HG02642 (cell line): ENCODE measurements around the gene VENTX.
"Not testable (repeated sequence)": the region's sequence is repeated elsewhere in the genome, so short reads cannot be mapped to it uniquely, and the experiment has no call there.

ENCODE experiments used
- ATAC-seq: cut with Tn5 transposase; IDR thresholded peaks from one replicate; pipeline ENCODE4 v1.9.1; 2021; ENCODE audit warnings: mild to moderate bottlenecking; ENCODE audit not compliant: unreplicated experiment, poor library complexity

The VENTX gene

DNA sequence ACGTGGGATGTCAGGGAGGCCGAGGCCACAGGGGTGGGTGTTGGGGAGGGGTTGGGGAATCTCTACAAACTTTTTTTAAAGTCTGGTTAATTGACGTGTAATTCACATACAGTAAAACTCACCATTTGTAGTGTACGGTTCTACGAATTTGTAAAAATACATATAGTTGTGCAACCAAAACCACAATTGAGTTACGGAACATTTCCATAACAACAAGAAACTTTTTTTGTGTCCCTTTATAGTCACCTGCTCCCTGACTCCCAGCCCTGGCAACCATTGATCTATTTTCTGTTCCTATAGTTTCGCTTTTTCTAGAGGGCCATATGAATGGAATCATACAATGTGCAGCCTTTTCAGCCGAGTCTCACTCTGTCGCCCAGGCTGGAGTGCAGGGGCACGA, 2.9 kb upstream of the VENTX start:
- ATAC-seq: not testable (repeated sequence)

- no peak for ATAC-seq
Measured at GRCh38 chr10:133235265-133235855, 2.3 kb upstream of the VENTX start.

GRCh38 chr10:133235932-133236331, 1.7 kb upstream of the VENTX start:
- ATAC-seq: no peak

DNA sequence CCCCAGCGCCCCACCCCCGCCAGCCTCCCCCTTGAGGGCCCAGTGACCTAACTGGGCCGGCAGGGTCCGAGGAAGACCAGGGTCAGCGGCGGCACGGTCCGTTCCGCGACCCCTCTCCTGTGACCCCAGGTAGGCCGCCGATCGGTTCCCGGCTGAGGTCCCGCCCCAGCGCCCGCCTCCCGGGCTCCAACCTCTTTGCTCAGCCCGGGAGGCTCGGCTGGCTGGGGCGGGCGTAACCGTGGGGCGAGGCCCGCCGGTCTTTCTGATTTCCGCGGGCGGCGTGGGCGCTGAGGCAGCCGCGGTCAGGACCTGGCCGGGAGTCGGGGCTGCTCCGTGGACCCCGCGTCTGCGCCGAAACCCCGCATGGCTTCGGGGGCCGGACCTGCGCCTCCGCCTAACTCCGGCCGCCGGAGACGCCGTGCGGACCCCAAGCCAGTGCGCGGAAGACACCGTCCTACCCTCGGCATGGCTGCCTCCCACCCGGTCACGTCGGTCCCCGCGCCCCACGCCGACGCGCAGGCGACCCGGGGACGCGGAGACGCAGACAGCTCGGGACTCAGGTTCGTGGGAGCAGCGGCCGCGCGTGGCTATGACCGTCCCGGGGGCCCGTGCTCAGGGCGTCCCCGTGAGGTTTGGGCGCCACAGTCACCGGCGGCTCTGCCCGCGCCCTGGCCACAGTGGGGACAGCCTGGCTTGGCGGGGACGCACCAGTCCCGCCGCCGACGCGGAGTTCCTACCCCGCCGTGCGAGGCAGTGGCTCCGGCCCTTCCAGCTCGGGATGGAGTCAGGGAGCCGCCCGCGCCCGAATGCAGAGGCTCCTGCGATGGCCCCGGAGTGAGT, 1.0 kb upstream of the VENTX start:
- no peak for ATAC-seq

DNA sequence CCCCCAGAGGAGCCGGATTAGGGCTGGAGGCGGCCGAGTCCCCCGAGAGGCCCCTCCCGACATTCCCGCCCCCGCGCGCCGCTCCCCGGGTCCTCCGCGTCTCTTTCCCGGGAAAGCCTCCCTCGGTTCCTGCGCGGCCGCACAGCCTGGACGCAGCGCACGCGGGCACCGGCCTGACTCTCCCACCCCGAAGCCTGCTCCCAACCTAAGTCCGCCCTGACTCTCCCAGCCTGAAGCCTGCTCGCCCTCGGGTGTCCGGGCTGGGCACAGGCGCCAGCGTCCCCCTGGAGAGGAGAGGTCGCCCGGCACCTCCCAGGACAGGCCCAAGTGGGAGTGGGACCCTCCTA, 441 bp upstream of the VENTX start:
- no peak for ATAC-seq

- ATAC-seq: no peak
Measured at GRCh38 chr10:133238466-133238804, 780 bp downstream of the VENTX start.

- ATAC-seq: no peak
Measured at GRCh38 chr10:133239990-133240389, 2.3 kb downstream of the VENTX start.

GRCh38 chr10:133241501-133242205, 4.0 kb downstream of the VENTX start:
- ATAC-seq: no peak

DNA sequence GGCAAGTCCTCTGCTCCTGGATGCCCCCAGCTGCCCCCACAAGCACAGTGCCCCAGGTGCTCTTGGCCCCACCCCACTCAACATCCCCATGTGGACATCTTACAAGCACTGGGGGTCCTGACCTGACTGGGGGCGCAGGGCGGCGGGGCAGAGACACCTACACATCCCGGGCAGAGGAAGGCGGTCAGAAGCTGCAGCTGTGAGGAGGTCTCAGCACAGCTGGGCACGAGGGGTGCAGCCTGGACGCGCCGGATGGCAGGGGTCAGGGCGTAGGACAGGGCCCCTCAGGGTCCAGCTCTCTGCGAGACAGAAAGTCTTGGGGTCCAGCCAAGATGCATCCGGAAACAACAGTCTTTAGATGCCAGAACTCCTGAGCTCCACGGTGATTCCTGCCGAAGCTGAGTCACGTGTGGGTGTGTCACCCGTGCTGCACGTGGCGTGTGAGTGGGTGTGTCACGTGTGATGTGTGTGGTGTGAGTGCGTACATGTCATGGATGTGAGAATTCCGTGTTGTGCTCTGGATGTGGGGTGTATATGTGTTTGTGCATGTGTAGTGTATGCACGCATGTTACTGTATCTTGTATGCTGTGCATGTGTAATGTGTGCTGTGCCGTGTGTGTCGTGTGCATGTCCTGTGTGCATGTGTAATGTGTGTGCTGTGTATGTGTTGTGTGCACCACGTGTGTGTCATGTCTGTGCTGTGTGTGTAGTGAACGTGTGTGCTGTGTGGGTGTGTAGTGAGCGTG, 5.1 kb downstream of the VENTX start:
- no peak for ATAC-seq

DNA sequence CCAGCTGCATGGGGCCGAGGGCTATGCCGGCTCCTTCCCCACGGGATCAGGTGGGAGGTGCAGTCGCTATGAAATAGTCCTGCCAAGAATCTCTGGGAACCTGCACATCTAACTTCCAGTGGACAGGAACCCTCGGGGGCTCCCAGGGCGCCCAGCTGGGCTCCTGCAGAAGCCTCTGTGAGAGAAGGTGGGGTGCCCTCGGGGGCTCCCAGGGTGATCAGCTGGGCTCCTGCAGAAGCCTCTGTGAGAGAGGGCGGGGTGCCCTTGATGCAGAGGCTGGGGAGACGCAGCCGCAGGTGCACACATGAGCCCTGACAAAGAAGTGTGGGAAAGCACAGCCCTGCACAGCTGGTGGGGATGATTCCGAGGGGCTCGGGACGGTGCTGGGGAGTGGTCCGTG, 5.9 kb downstream of the VENTX start:
- no peak for ATAC-seq

- no peak for ATAC-seq
Measured at GRCh38 chr10:133245439-133246235, 8.0 kb downstream of the VENTX start.

DNA sequence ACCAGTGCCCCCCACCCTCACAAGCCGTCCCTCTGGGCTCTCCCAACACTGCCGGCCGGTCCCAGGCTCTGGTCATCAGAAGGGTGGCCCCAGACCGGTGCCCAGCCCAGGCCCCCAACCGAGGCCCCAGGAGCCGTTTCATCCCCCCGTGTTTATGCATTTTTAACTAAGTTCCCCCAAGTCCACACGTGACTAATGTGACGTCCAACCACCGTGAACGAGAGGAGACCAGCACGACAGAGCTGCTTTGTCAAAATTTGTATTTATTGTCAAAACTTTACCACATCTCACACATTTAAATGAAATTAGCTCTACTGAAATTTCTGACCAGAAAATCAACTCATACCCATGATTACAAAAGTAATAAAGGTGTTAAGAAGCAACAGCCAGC, 8.6 kb downstream of the VENTX start:
- ATAC-seq: no peak

DNA sequence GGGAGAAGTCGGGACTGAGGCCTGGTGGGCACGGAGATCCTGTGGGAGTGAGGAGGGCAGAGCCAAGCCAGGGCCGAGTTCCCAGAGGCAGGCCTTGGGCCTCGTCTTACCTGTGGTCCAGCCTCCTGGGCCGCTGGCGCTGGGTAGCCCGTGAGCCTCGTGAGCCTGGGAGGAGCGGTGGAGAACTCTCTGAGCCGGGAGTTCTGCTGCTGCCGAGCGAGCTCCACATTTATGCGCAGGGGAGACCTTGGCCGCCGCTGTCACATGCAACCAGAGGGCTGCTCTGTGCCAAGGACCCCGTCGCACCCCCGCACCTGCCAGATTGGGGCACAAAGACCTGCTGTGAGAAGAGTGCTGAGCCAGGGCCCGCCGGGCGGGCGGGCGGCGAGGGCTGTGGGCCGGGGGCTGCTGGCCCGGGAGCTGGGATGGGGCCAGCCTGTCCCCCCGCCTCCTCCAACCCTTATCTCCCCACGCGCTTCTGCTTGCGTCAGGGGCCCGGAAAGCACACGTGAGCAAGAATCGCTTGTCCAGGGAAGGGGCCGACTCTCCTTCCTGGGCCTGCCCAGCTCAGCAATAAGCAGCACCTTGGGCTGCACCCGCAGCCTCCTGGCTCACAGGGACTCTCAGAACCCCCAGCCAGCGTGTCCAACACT, 10.2 kb downstream of the VENTX start:
- no peak for ATAC-seq

DNA sequence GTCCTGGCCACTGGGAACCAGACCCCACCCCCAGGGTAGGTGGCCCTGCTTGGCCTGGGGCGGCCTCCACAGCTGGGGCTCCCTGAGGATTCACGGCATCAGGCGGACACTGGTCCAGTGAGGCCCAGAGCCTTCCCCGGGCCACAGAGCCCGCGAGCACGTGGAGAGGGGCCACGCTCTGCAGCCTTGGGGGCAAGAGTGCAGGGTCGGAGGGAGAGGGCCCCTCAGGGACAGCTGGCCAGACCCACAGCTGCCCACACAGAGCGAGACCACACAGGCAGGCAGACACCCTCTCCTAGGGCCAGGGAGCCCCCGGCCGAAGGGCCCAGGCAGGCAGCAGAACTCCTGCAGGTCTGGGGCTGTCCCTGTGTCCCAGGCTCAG, 10.7 kb downstream of the VENTX start:
- ATAC-seq: no peak

GRCh38 chr10:133249094-133249780, 11.6 kb downstream of the VENTX start:
- ATAC-seq: no peak

DNA sequence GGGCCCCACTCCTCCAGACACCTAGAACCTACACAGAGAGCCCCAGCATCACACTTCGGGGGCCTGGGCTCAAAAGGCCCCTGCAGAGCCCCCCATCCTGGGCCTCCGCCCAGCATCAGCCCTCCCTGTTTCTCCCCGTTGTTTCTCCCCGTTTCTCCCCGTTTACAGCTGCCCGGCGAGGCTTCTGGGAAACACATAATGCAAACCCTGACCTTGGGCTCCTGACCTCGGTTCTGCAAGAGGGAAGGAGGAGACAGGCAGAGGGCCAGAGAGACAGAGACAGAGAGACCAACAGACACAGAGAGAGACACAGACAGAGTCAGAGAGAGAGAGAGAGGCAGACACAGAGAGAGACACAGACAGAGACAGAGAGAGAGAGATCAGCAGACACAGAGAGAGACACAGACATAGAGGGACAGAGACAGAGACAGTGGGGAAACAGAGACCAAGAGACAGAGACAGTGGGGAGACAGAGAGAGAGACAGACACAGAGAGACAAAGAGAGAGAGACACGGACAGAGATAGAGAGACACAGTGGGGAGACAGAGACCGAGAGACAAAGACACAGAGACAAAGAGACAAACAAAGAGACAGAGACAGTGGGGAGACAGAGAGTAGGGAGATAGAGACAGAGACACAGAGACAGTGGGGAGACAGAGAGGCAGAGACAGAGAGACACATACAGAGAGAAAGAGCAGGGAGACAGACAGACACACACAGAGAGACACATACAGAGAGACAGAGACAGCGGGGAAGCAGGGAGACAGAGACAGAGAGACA, 12.5 kb downstream of the VENTX start:
- no peak for ATAC-seq

GRCh38 chr10:133251388-133252222, 13.9 kb downstream of the VENTX start:
- no peak for ATAC-seq

- ATAC-seq: no peak
Measured at GRCh38 chr10:133252223-133252552, 14.5 kb downstream of the VENTX start.
